Activated T-cell treated with anti-CD3 and anti-CD28 coated beads, Interleukin-2, amount 50 U/mL, for 4 hours (primary cell): ENCODE data around the gene FAM186B. TPM values are rescaled to one million over a fixed set of nuclear protein-coding genes. Genes with fewer than 3 reads are reported as not detected.
"Not testable (repeated sequence)": the region's sequence is repeated elsewhere in the genome, so short reads cannot be mapped to it uniquely, and the experiment has no call there.

ENCODE experiments used
- ATAC-seq, 2 donors: fragments of 200-7000 bp; cut with Tn5 transposase; one replicate each; pipeline ENCODE4 v1.10.0; 2021
- DNase-seq: peaks from one replicate; pipeline ENCODE4 v3.0.0-alpha.2; 2020
- H3K27me3 Mint-ChIP-seq: one replicate; pipeline ENCODE4 v1.8.0; 2021; ENCODE audit warnings: low read depth, mixed read lengths
- H3K36me3 Mint-ChIP-seq: one replicate; pipeline ENCODE4 v1.8.0; 2022; ENCODE audit warnings: mixed read lengths; ENCODE audit not compliant: insufficient read depth
- H3K4me1 Mint-ChIP-seq: one replicate; pipeline ENCODE4 v1.8.0; 2021; ENCODE audit warnings: low read depth, mixed read lengths
- H3K4me3 Mint-ChIP-seq: one replicate; pipeline ENCODE4 v1.8.0; 2021; ENCODE audit warnings: mild to moderate bottlenecking, moderate library complexity, mixed read lengths
- H3K9me3 Mint-ChIP-seq: one replicate; pipeline ENCODE4 v1.8.0; 2021; ENCODE audit warnings: mixed read lengths
- total RNA-seq, 3 donors: library from RNA; stranded (reverse); gene quantifications; one replicate each; pipeline ENCODE4 v1.2.1, GENCODE V29; 2021

FAM186B gene
- under 1 TPM; 0.28 to 0.38 (median 0.37) TPM for total RNA-seq

- H3K4me3 Mint-ChIP-seq, H3K9me3 Mint-ChIP-seq, ATAC-seq, H3K27me3 Mint-ChIP-seq, DNase-seq, H3K36me3 Mint-ChIP-seq, H3K4me1 Mint-ChIP-seq: not testable (repeated sequence)
Observed at GRCh38 chr12:49605539-49605938, at the start of gene FAM186B. Gene FAM186B (minus strand): TSS chr12:49605639. CDS start chr12:49605477, 162 bp downstream.

GRCh38 chr12:49654715-49655114 lies 49.3 kb upstream of the FAM186B start:
- H3K9me3 Mint-ChIP-seq = no peaks in the 10 kb centered on the region
- peaks cover 39% of the 10 kb centered on the region for H3K36me3 Mint-ChIP-seq
- H3K4me1 Mint-ChIP-seq = peaks cover 22% of the 10 kb centered on the region
- H3K4me3 Mint-ChIP-seq = no peak overlapping the region
- no peaks in the 10 kb centered on the region for H3K27me3 Mint-ChIP-seq
- no peak for DNase-seq
- no peak for ATAC-seq

GRCh38 chr12:49652921-49653520 lies 47.6 kb upstream of the FAM186B start:
- ATAC-seq = no peak
- Mint-ChIP-seq H3K9me3 (no peaks in the 10 kb centered on the region), H3K4me1 (peaks cover 31% of the 10 kb centered on the region), H3K36me3 (peaks cover 48% of the 10 kb centered on the region), H3K27me3 (no peaks in the 10 kb centered on the region), H3K4me3 (no peak overlapping the region)
- no peak for DNase-seq

GRCh38 chr12:49651855-49652254 lies 46.4 kb upstream of the FAM186B start:
- no peak for ATAC-seq
- Mint-ChIP-seq H3K4me3 (no peak overlapping the region), H3K36me3 (peaks cover 42% of the 10 kb centered on the region)

GRCh38 chr12:49649892-49650291 lies 44.5 kb upstream of the FAM186B start:
- H3K4me1 Mint-ChIP-seq = peaks cover 16% of the 10 kb centered on the region
- ATAC-seq (no peak), DNase-seq (no peak)
- H3K9me3 Mint-ChIP-seq = no peaks in the 10 kb centered on the region
- H3K36me3 Mint-ChIP-seq = peaks cover 35% of the 10 kb centered on the region
- H3K27me3 Mint-ChIP-seq = no peaks in the 10 kb centered on the region
- H3K4me3 Mint-ChIP-seq = no peak overlapping the region

More at GRCh38 chr12:49651855-49652254, 46.4 kb upstream of the FAM186B start:
- DNase-seq = no peak
- Mint-ChIP-seq H3K9me3 (no peaks in the 10 kb centered on the region), H3K4me1 (peaks cover 24% of the 10 kb centered on the region), H3K27me3 (no peaks in the 10 kb centered on the region)

GRCh38 chr12:49649445-49649844 lies 44.0 kb upstream of the FAM186B start:
- H3K9me3 Mint-ChIP-seq = no peaks in the 10 kb centered on the region
- no peaks in the 10 kb centered on the region for H3K27me3 Mint-ChIP-seq
- ATAC-seq (no peak), DNase-seq (no peak)
- peaks cover 20% of the 10 kb centered on the region for H3K4me1 Mint-ChIP-seq
- H3K4me3 Mint-ChIP-seq = no peak overlapping the region
- H3K36me3 Mint-ChIP-seq = peaks cover 37% of the 10 kb centered on the region

- Mint-ChIP-seq H3K36me3 (peaks cover 33% of the 10 kb centered on the region), H3K4me1 (peaks cover 23% of the 10 kb centered on the region), H3K9me3 (no peaks in the 10 kb centered on the region), H3K4me3 (no peak overlapping the region), H3K27me3 (no peaks in the 10 kb centered on the region)
- DNase-seq = no peak
- ATAC-seq = no peak
Observed at GRCh38 chr12:49648712-49649003, 43.2 kb upstream of the FAM186B start.

- H3K9me3 Mint-ChIP-seq = no peaks in the 10 kb centered on the region
Observed at GRCh38 chr12:49647827-49648711, 42.6 kb upstream of the FAM186B start.

GRCh38 chr12:49646871-49647654 lies 41.6 kb upstream of the FAM186B start:
- peaks cover 23% of the 10 kb centered on the region for H3K4me1 Mint-ChIP-seq
- H3K9me3 Mint-ChIP-seq = no peaks in the 10 kb centered on the region
- ATAC-seq (no peak), DNase-seq (no peak)
- no peaks in the 10 kb centered on the region for H3K27me3 Mint-ChIP-seq
- peaks cover 26% of the 10 kb centered on the region for H3K36me3 Mint-ChIP-seq
- no peak overlapping the region for H3K4me3 Mint-ChIP-seq

More at GRCh38 chr12:49647827-49648711, 42.6 kb upstream of the FAM186B start:
- H3K27me3 Mint-ChIP-seq = no peaks in the 10 kb centered on the region
- no peak overlapping the region for H3K4me3 Mint-ChIP-seq
- DNase-seq = no peak
- peaks cover 23% of the 10 kb centered on the region for H3K4me1 Mint-ChIP-seq
- ATAC-seq = no peak
- peaks cover 28% of the 10 kb centered on the region for H3K36me3 Mint-ChIP-seq

GRCh38 chr12:49646331-49646830 lies 40.9 kb upstream of the FAM186B start:
- H3K36me3 Mint-ChIP-seq = peaks cover 26% of the 10 kb centered on the region
- ATAC-seq (no peak), DNase-seq (no peak)
- no peak overlapping the region for H3K4me3 Mint-ChIP-seq
- H3K27me3 Mint-ChIP-seq = no peaks in the 10 kb centered on the region
- peaks cover 23% of the 10 kb centered on the region for H3K4me1 Mint-ChIP-seq
- no peaks in the 10 kb centered on the region for H3K9me3 Mint-ChIP-seq

GRCh38 chr12:49645146-49646039 lies 40.0 kb upstream of the FAM186B start:
- no peak for DNase-seq
- H3K4me1 Mint-ChIP-seq = peaks cover 23% of the 10 kb centered on the region
- no peak overlapping the region for H3K4me3 Mint-ChIP-seq
- peaks cover 26% of the 10 kb centered on the region for H3K36me3 Mint-ChIP-seq
- no peaks in the 10 kb centered on the region for H3K9me3 Mint-ChIP-seq
- no peaks in the 10 kb centered on the region for H3K27me3 Mint-ChIP-seq
- no peak for ATAC-seq

GRCh38 chr12:49644620-49644994 lies 39.2 kb upstream of the FAM186B start:
- ATAC-seq = peak; percentile 91 to 95
- no peak overlapping the region for H3K4me3 Mint-ChIP-seq
- no peaks in the 10 kb centered on the region for H3K9me3 Mint-ChIP-seq
- peaks cover 18% of the 10 kb centered on the region for H3K36me3 Mint-ChIP-seq
- no peaks in the 10 kb centered on the region for H3K27me3 Mint-ChIP-seq
- DNase-seq = peak; percentile 84
- H3K4me1 Mint-ChIP-seq = peaks cover 23% of the 10 kb centered on the region

- DNase-seq (no peak), ATAC-seq (peak; percentile 8 to 29)
- no peak overlapping the region for H3K4me3 Mint-ChIP-seq
Observed at GRCh38 chr12:49643961-49644619, 38.7 kb upstream of the FAM186B start.

More at GRCh38 chr12:49643961-49644619, 38.7 kb upstream of the FAM186B start:
- peaks cover 23% of the 10 kb centered on the region for H3K4me1 Mint-ChIP-seq
- no peaks in the 10 kb centered on the region for H3K27me3 Mint-ChIP-seq
- no peaks in the 10 kb centered on the region for H3K9me3 Mint-ChIP-seq
- peaks cover 15% of the 10 kb centered on the region for H3K36me3 Mint-ChIP-seq
